Fibroblast of pulmonary artery (primary cell): ENCODE measurements around the gene GPATCH8.

Experiments used
- DNase-seq: peaks from one replicate; pipeline ENCODE4 v3.0.0-alpha.2; 2010; ENCODE audit warnings: low read depth
- H3K4me3 ChIP-seq: replicated peaks from 2 replicates; pipeline ENCODE4 v1.5.1; 2011; ENCODE audit warnings: low read depth, mild to moderate bottlenecking, control low read depth, low read length, moderate library complexity
- TF ChIP-seq, protein P1 (sequence below): IDR thresholded peaks from 2 replicates; pipeline ENCODE4 v1.5.1; 2011; ENCODE audit warnings: mild to moderate bottlenecking, control low read depth, low read length, inconsistent platforms; ENCODE audit errors: missing control alignments

GPATCH8 gene

DNA sequence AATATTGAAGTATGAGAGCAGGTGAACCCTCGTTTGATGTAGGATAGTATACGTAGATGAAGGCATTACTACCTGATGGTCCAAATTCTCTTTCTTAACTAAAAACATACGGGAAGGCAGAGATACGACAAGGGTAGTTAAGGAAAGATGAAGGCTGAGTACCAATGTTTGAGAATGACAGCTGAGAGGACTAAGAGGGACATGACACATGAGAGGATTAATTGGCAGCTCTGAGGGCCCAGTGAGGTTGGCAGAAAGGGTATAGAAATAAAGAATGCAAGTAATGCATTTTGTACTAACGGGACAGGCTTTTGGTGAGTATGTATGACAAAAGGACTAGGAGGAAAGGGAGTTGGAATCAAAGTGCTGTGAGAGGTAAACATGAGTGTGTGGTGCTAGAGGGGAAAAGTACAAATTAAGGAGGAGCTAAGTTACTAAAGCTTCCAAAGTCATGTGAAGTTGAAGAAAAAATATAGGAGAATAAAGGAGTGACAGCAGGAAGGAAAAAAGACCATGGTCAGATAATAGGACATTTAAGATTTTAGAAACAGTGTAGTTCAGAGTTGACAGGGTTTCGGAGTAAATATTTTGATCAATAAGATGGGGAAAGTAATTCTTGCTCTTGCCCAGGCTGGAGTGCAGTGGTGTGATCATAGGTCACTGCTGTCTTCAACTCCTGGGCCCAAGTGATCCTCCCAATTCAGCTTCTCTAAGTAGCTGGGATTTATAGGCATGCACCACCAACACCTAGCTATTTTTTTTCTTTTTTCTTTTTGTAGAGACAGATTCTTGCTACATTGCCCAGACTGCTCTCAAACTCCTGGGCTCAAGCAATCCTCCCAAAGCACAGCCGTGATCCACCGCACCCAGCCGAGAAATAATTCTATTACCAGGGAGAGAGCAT lies 70.7 kb downstream of the GPATCH8 start:
- TF ChIP-seq, protein P1, sequence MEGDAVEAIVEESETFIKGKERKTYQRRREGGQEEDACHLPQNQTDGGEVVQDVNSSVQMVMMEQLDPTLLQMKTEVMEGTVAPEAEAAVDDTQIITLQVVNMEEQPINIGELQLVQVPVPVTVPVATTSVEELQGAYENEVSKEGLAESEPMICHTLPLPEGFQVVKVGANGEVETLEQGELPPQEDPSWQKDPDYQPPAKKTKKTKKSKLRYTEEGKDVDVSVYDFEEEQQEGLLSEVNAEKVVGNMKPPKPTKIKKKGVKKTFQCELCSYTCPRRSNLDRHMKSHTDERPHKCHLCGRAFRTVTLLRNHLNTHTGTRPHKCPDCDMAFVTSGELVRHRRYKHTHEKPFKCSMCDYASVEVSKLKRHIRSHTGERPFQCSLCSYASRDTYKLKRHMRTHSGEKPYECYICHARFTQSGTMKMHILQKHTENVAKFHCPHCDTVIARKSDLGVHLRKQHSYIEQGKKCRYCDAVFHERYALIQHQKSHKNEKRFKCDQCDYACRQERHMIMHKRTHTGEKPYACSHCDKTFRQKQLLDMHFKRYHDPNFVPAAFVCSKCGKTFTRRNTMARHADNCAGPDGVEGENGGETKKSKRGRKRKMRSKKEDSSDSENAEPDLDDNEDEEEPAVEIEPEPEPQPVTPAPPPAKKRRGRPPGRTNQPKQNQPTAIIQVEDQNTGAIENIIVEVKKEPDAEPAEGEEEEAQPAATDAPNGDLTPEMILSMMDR = no peak
- H3K4me3 ChIP-seq = no peak overlapping the region
- no peak for DNase-seq

- no peak for DNase-seq
- TF ChIP-seq, protein P1 = no peak
- no peak overlapping the region for H3K4me3 ChIP-seq
Observed at GRCh38 chr17:44424828-44425461, 78.3 kb downstream of the GPATCH8 start.

DNA sequence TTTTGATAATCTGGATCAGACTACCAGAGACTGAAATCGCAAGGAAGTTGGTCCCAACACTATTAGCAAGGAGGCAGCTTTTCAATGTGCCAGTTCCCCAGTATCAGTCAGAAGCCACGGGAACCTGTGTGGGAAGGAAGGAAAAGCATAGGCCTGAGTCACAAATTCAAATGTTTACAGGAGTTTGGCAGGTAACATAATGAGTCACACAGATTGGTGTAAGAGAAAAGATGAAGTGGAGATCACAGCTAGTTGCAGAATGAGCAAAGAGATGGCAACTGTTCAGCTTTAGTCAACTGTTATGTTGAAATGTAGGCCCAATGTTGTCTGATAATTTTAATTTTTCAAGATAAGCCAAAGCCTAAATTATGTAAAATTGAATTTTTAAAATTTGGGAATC lies 85.7 kb downstream of the GPATCH8 start:
- TF ChIP-seq, protein P1 = no peak
- peak; percentile 81 for DNase-seq
- no peak overlapping the region for H3K4me3 ChIP-seq

DNA sequence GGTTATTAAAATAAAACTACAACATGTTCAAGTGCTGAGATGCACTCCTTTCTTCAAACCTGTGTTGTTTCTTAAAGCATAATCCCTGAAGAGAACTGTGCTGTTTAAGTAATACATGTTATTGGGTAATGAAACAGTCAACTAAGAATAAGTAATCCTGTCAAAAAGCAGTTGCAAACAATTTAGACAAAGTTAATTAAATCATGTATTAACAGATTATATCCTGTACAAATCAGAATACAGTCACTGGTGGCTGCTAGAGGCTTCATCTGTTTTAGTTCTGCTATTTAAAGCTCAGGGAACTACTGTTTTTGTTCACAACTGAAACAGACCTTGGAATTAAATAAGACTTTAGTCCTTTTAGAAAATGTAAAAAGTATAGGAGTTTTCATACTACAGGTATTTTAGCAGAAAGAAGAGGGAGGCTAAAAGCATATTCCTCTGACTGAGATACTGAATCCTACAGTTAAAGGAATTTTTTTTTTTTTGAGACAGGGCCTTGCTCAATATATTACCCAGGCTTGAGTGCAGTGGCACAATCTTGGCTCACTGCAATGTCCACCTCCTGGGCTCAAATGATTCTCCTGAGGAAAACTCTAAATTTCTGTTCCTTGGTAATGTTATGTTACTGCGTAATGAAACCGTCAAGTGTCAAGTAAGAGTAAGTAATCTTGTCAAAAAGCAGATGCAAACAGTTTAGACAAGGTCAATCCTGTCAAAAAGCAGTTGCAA lies 86.5 kb downstream of the GPATCH8 start:
- no peak for DNase-seq
- H3K4me3 ChIP-seq = no peak overlapping the region
- TF ChIP-seq, protein P1 = no peak

DNA sequence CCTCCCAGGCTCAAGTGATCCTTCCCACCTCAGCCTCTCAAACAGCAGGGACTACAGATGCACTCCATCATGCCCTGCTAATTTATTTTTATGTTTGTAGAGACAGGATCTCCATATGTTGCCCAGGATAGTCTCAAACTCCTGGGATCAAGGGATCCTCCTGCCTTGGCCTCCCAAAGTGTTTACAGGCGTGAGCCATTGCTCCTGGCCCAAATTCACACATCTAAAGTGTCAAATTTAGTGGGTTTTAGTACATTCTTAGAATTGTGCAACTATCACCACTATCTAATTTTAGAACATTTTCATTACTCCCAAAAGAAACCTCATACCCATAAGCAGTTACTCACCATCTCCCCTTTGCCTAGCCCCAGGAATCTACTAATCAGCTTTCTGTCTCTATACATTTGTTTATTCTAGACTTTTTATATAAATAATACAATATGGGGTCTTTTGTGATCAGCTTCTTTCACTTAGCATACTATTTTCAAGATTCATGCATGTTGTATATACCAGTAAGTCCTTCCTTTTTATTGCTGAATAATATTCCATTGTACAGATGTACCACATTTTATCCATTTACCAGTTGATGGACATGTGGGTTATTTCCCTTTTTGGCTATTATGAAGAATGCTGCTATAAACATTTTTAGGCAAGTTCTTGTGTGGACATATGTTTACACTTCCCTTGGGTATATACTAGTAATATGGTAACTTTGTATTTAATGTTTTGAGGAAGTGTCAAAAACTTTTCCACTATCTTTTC lies 88.6 kb downstream of the GPATCH8 start:
- TF ChIP-seq, protein P1 = no peak
- DNase-seq = no peak
- no peak overlapping the region for H3K4me3 ChIP-seq

DNA sequence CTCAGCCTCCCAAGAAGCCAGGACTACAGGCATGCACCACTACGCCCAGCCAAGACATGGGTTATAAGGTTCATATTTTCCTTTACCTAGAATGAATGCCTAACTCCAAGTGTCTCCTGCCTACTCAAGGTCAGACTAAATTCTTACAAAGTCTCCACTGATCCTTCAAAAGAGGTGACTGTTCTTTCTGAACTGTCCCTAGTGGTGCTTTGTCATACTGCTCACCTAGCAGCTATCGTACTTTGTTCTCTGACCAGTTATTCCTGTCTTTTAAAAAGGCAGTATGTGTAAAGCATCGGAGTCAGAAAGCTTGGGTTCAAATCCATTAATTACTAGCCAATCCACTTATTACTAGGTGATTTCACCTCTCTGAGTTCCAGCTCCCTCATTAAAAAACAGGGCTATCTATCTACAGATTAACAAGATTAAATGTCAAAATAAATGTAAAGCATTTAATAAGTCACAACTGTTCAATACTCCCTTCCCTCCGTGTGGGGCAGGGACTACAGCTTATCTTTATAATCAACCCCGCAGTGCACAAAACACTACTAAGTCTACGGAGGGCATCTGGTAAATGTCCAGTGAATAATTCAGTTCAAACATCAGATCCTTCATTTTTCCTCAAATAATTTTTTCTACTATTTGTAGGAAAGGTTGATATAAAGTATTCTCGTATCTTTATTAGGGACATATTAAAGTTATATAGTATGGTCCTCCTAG lies 93.7 kb downstream of the GPATCH8 start:
- DNase-seq = no peak
- no peak overlapping the region for H3K4me3 ChIP-seq
- TF ChIP-seq, protein P1 = no peak
